ENCODE measurements around the gene EPOP. TPM values are rescaled to one million over a fixed set of nuclear protein-coding genes. Genes with fewer than 3 reads are reported as not detected.
A peak's percentile ranks its signal among the peaks of the same experiment; 100 is the strongest.

The EPOP gene
- total RNA-seq, 5 donors from 2014 or later (not counting 1 experiment from before 2014, with no cell fraction given): 0.68 to 1.6 (median 0.90) TPM

DNA sequence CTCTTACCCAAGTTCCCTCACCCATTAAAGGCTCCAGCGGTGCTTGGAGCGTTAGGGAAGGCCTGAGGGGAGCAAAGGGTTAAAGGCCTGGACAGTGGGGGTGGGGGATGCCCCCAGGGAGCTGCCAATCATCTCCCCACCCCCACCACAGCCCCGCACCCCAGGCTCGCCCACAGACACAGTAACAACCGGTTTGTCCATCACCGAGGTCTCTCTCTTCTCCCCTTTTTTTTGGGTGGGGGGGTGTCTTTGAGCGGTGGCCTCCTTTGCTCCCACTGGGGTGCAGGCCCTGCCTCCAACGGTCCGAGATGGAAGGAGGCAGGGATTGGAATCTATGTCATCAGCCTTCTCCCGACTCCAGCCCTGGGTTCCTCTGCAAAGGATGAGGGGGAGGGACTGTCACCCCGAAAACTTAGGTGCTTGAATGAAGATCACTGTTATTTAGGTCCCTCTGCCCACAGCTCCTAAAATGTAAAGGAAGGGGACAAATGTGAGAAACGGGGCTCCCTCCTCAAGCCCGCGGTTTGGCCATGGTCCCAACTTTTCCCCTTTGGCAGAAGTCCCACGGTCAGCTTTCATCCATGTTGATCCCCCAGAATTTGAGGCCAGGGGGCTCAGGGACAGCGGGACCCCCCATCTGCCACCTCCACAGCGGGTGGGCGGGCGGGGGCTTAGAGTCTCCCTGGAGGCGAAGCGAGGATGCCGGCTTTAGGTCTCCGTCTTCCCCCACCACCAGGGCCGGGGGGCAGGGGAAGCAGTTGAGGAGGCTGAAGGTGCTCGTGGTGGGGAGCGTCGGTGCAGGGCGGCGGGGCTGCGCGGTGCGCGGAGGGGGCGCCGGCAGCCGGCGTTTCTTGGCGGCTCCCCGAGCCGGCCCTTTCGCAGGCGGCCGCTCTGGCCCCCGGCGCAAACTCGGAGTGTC, 1.7 kb downstream of the EPOP start:
- peaks cover 34 to 48% of the 10 kb centered on the region in 2 donors for H3K27me3 Mint-ChIP-seq
- no peaks in the 10 kb centered on the region for H3K9me3 Mint-ChIP-seq
- ATAC-seq (replicated peaks in 1 of 4): no peak
- Histone ChIP-seq H3K4me1 (ENCODE audit: control insufficient read depth in 1 of 2, extremely low read depth in 1 of 2, insufficient read depth in 2 of 2, low read length in 2 of 2) (peaks cover 3 to 35% of the 10 kb centered on the region in 2 experiments), H3K36me3 (ENCODE audit: control insufficient read depth in 2 of 2, extremely low read depth in 1 of 2, insufficient read depth in 1 of 2, low read length in 1 of 2) (no peaks in the 10 kb centered on the region), H3K9me3 (no peaks in the 10 kb centered on the region), H3K4me3 (ENCODE audit: control insufficient read depth in 1 of 2, extremely low read depth in 1 of 2, low read length in 1 of 2) (peak overlapping the region in 1 of 2 donors; percentile 70), H3K27ac (ENCODE audit: low read length) (no peak overlapping the region), H3K27me3 (replicated peaks in 1 of 2; ENCODE audit: control insufficient read depth in 2 of 2, extremely low read depth in 1 of 2, insufficient read depth in 2 of 2, low read length in 1 of 2) (peaks cover 7 to 69% of the 10 kb centered on the region in 2 experiments)
- H3K36me3 Mint-ChIP-seq: no peaks in the 10 kb centered on the region
- POLR2A ChIA-PET: no interaction called here
- CTCF ChIA-PET: no interaction called here
- H3K4me1 Mint-ChIP-seq: peaks cover 10 to 25% (median 18%) of the 10 kb centered on the region in 3 donors
- H3K4me3 Mint-ChIP-seq: peak overlapping the region; percentile 36 to 62 (median 37)
- 4% methylated on average over 26 of the region's 46 CpGs for WGBS (ENCODE audit: insufficient coverage)
- H3K27ac Mint-ChIP-seq: no peak overlapping the region
- peak in 1 of 35 experiments; percentile 30 for DNase-seq

DNA sequence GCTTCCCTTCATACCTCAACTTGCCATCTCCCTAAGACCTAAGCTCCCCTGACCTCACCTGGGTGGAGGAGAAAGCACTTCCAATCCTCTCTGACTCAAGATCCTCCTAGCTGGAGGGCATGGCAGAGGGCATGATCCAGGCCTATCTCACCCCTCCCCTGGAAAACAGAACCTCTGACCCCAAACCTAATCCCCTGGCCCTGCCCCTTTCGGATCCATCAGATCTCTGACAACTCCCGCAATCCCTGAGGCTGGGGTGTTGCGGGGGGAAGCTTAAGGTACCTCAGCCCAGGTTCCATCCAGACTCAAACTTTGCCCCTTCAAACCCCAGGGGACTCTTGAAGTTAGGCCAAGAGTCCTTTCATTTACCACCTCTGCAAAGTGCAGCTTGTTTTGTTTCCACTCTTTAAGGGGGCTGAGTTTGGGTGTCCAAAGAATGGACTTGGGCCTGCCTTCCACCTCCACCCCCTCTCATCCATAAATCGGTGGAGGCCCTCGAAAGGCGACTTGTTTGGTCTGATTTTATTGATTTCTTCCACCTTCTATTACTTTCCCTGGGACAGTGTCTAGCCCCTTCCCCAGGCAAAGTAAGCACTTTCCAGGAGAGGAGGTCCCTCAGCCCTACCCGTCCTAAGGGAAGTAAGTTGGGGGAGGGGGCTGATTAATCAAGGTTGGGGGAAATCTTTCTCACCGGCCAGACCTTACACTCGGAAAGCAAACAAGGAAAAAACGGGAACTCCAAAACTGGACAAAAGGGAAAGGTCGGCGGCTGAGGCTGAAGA, 2.6 kb downstream of the EPOP start:
- ChIA-PET POLR2A (no interaction called here), CTCF (no interaction called here)
- Mint-ChIP-seq H3K27me3 (peaks cover 40 to 54% of the 10 kb centered on the region in 2 donors), H3K27ac (peak overlapping the region in 1 of 2 donors; percentile 52), H3K4me1 (peaks cover 10 to 28% (median 18%) of the 10 kb centered on the region in 3 donors), H3K4me3 (peak overlapping the region; percentile 13 to 56 (median 37)), H3K9me3 (no peaks in the 10 kb centered on the region), H3K36me3 (no peaks in the 10 kb centered on the region)
- ATAC-seq (replicated peaks in 1 of 4): no peak
- no peak for DNase-seq
- peaks cover 7 to 76% of the 10 kb centered on the region in 2 experiments for H3K27me3 ChIP-seq (replicated peaks in 1 of 2; ENCODE audit: control insufficient read depth in 2 of 2, extremely low read depth in 1 of 2, insufficient read depth in 2 of 2, low read length in 1 of 2)
- H3K27ac ChIP-seq (ENCODE audit: low read length): no peak overlapping the region
- peaks cover 3 to 32% of the 10 kb centered on the region in 2 experiments for H3K4me1 ChIP-seq (ENCODE audit: control insufficient read depth in 1 of 2, extremely low read depth in 1 of 2, insufficient read depth in 2 of 2, low read length in 2 of 2)
- no peaks in the 10 kb centered on the region for H3K9me3 ChIP-seq
- H3K36me3 ChIP-seq (ENCODE audit: control insufficient read depth in 2 of 2, extremely low read depth in 1 of 2, insufficient read depth in 1 of 2, low read length in 1 of 2): no peaks in the 10 kb centered on the region
- H3K4me3 ChIP-seq (ENCODE audit: control insufficient read depth in 1 of 2, extremely low read depth in 1 of 2, low read length in 1 of 2): no peak overlapping the region
- no CpG with 5 or more reads among the region's 12 CpGs for WGBS (ENCODE audit: insufficient coverage)

DNA sequence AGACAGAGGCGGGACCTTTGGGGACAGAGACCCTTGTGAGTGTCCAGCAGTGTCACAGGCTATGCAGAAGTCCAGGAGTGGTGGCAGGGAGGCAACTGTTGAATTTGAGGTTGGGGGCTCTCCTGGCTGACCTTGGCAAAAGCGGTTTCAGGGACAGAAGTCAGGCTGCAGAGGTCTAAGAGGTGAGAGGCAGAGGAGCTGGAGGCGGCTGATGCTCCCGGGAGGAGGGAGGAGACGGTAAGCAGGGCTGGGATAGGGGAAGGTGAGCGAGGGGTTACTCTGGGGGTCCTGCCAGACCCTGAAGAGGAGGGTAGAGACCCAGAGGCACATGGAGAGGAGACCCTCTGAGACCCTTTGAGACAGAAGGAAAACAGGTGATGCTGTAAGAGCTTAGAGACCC, 5.2 kb downstream of the EPOP start:
- Histone ChIP-seq H3K27ac (ENCODE audit: low read length) (no peak overlapping the region), H3K4me1 (ENCODE audit: control insufficient read depth in 1 of 2, extremely low read depth in 1 of 2, insufficient read depth in 2 of 2, low read length in 2 of 2) (peaks cover 0 to 18% of the 10 kb centered on the region in 2 experiments), H3K9me3 (no peaks in the 10 kb centered on the region), H3K36me3 (ENCODE audit: control insufficient read depth in 2 of 2, extremely low read depth in 1 of 2, insufficient read depth in 1 of 2, low read length in 1 of 2) (no peaks in the 10 kb centered on the region), H3K4me3 (ENCODE audit: control insufficient read depth in 1 of 2, extremely low read depth in 1 of 2, low read length in 1 of 2) (no peak overlapping the region), H3K27me3 (replicated peaks in 1 of 2; ENCODE audit: control insufficient read depth in 2 of 2, extremely low read depth in 1 of 2, insufficient read depth in 2 of 2, low read length in 1 of 2) (peaks cover 7 to 72% of the 10 kb centered on the region in 2 experiments)
- POLR2A ChIA-PET: no interaction called here
- DNase-seq (no peak), ATAC-seq (replicated peaks in 1 of 4) (no peak)
- 17% methylated on average over 5 of the region's 6 CpGs for WGBS (ENCODE audit: insufficient coverage)
- Mint-ChIP-seq H3K4me1 (peaks cover 0 to 12% (median 4%) of the 10 kb centered on the region in 3 donors), H3K27me3 (peaks cover 40 to 67% of the 10 kb centered on the region in 2 donors), H3K4me3 (no peak overlapping the region), H3K27ac (peak overlapping the region in 1 of 2 donors; percentile 17), H3K9me3 (no peaks in the 10 kb centered on the region), H3K36me3 (no peaks in the 10 kb centered on the region)
- CTCF ChIA-PET: interaction anchor here in 1 of 2 donors (1.4 kb wide), 1 partner anchor 111 kb away, joined by 3 read pairs; no protein-coding TSS in a partner anchor

DNA sequence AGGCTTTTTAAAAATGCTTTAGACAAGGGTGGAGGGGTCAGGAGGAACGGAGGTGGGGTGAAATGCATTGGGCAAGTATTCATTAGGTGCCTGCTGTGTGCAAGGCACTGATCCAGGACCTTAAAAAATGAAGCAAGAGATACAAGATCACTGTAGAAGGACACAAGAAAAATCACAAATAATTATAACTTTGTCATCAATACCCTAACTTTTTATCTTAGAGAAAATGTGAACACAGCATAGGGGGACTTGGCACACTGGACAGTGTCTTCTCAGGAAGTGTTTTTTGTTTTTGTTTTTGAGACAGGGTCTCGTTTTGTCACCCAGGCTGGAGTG, 7.0 kb downstream of the EPOP start:
- Mint-ChIP-seq H3K27me3 (peaks cover 44 to 72% of the 10 kb centered on the region in 2 donors), H3K9me3 (no peaks in the 10 kb centered on the region), H3K4me3 (no peak overlapping the region), H3K27ac (no peak overlapping the region), H3K36me3 (no peaks in the 10 kb centered on the region), H3K4me1 (peaks cover 0 to 12% (median 4%) of the 10 kb centered on the region in 3 donors)
- DNase-seq (no peak), ATAC-seq (replicated peaks in 1 of 4) (no peak)
- Histone ChIP-seq H3K4me3 (ENCODE audit: control insufficient read depth in 1 of 2, extremely low read depth in 1 of 2, low read length in 1 of 2) (no peak overlapping the region), H3K27me3 (replicated peaks in 1 of 2; ENCODE audit: control insufficient read depth in 2 of 2, extremely low read depth in 1 of 2, insufficient read depth in 2 of 2, low read length in 1 of 2) (peaks cover 7 to 74% of the 10 kb centered on the region in 2 experiments), H3K27ac (ENCODE audit: low read length) (no peak overlapping the region), H3K9me3 (no peaks in the 10 kb centered on the region), H3K36me3 (ENCODE audit: control insufficient read depth in 2 of 2, extremely low read depth in 1 of 2, insufficient read depth in 1 of 2, low read length in 1 of 2) (no peaks in the 10 kb centered on the region), H3K4me1 (ENCODE audit: control insufficient read depth in 1 of 2, extremely low read depth in 1 of 2, insufficient read depth in 2 of 2, low read length in 2 of 2) (peaks cover 0 to 7% of the 10 kb centered on the region in 2 experiments)
- ChIA-PET CTCF (interaction anchor here (0.6 to 2.4 kb wide), 7 partner anchors 8 to 246 kb away, joined by 3 to 26 read pairs (median 5); no protein-coding TSS in a partner anchor), POLR2A (interaction anchor here in 1 of 2 donors (0.6 kb wide), 1 partner anchor 9 kb away, joined by 3 read pairs; no protein-coding TSS in a partner anchor)
- WGBS (ENCODE audit: insufficient coverage): 57% methylated on average over 1 of the region's 2 CpGs

DNA sequence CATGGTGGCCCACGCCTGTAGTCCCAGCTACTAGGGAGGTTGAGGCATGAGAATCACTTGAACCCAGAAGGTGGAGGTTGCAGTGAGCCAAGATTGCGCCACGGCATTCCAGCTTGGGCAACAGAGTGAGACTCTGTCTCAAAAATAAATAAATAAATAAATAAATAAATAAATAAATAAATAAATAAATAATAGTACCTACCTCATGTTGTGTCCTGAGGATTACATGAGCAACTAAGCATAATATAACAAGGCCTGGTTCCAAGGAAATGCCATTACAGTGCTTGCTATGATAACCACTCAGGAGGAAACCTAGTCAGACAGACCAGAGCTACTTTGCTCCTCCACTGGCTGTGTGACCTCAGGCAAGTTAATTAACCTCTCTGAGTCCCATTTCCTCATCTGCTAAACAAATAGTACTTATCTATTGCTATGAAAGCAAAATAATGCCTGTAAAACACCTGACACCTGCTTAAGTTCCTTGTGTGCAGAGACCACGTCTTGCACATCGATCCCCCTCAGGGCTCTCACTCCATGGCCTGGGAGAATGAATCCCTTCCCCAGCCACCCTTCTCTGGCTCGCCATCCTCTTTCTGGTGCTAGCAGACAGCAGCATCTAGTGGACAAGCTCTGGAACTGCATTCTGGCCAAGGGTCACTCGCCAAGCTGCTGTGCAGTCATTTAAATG, 7.5 kb downstream of the EPOP start:
- ATAC-seq (replicated peaks in 1 of 4) (peak; percentile 60 to 72 (median 66)), DNase-seq (peak in 19 of 35 experiments; percentile 18 to 69 (median 31))
- no peak overlapping the region for H3K27ac Mint-ChIP-seq
- Histone ChIP-seq H3K4me1 (ENCODE audit: control insufficient read depth in 1 of 2, extremely low read depth in 1 of 2, insufficient read depth in 2 of 2, low read length in 2 of 2) (peaks cover 0 to 7% of the 10 kb centered on the region in 2 experiments), H3K27me3 (replicated peaks in 1 of 2; ENCODE audit: control insufficient read depth in 2 of 2, extremely low read depth in 1 of 2, insufficient read depth in 2 of 2, low read length in 1 of 2) (peaks cover 7 to 72% of the 10 kb centered on the region in 2 experiments), H3K36me3 (ENCODE audit: control insufficient read depth in 2 of 2, extremely low read depth in 1 of 2, insufficient read depth in 1 of 2, low read length in 1 of 2) (no peaks in the 10 kb centered on the region), H3K4me3 (ENCODE audit: control insufficient read depth in 1 of 2, extremely low read depth in 1 of 2, low read length in 1 of 2) (no peak overlapping the region), H3K27ac (ENCODE audit: low read length) (no peak overlapping the region), H3K9me3 (no peaks in the 10 kb centered on the region)
- H3K4me1 Mint-ChIP-seq: peaks cover 0 to 12% (median 4%) of the 10 kb centered on the region in 3 donors
- ChIA-PET POLR2A (interaction anchor here in 1 of 2 donors (0.6 kb wide), 1 partner anchor 25 kb away, joined by 3 read pairs; no protein-coding TSS in a partner anchor), CTCF (interaction anchor here (0.6 to 2.4 kb wide), 8 partner anchors 8 to 246 kb away, joined by 3 to 26 read pairs (median 4); no protein-coding TSS in a partner anchor)
- WGBS (ENCODE audit: insufficient coverage): 0% methylated on average over 3 of the region's 7 CpGs
- peaks cover 44 to 70% of the 10 kb centered on the region in 2 donors for H3K27me3 Mint-ChIP-seq
- H3K36me3 Mint-ChIP-seq: no peaks in the 10 kb centered on the region
- H3K4me3 Mint-ChIP-seq: no peak overlapping the region
- H3K9me3 Mint-ChIP-seq: no peaks in the 10 kb centered on the region
